Stimulated activated CD4-positive, alpha-beta T cell treated with anti-CD3 and anti-CD28 coated beads, TNF-alpha, amount 100 ng/mL, for 24 hours (primary cell): ENCODE results near the gene PSD4.

ENCODE experiments used
- DNase-seq, 3 experiments: peaks; one replicate each; pipeline ENCODE4 v3.0.0-alpha.2; 2020; ENCODE audit warnings: low read depth in 3 of 3

Gene PSD4

GRCh38 chr2:113173542-113174375 lies at the start of gene PSD4:
Gene PSD4, plus strand, starts transcription at chr2:113173971. Its CDS starts 8,486 bp downstream, at chr2:113182457.
- peak; percentile 72 to 90 (median 73) for DNase-seq

DNA sequence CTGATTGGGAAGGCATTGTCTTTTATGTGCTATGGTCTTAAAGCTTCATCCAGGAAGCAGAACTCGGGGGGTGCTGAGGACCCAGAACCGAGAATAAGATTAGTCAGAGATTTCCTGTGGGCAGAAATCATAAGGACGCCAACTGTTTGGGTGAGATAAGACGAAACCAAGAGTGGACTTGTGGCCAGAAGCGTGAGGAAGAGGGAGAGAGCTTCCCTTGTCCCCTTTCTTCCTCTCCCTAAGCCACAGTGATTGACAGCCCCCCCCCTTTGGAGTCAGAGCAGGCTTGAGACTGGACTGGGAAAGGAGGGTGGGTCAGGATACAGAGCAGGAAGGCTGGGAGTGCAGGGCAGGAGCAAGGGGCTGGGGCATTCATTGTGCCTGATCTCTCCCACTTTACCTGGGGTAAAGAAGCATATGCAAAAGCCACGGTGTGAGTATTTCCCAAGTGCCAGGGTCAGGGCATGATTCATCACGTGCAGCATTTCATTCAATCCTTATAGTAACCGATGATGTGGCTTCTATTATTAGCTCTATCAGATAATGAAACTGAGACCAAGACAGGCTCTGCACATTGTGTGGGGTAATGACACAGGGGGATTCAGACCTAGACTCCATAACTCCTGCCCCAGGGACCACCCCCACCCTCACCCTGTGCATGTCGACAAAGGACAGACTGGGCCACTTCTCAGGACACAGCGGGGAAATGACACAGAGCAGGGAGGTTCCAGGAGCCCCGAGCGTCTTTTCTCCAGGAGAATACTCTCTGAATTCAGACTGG lies 49.4 kb upstream of the PSD4 start:
- DNase-seq = no peak

GRCh38 chr2:113124984-113125855 lies 48.6 kb upstream of the PSD4 start:
- DNase-seq = no peak

DNA sequence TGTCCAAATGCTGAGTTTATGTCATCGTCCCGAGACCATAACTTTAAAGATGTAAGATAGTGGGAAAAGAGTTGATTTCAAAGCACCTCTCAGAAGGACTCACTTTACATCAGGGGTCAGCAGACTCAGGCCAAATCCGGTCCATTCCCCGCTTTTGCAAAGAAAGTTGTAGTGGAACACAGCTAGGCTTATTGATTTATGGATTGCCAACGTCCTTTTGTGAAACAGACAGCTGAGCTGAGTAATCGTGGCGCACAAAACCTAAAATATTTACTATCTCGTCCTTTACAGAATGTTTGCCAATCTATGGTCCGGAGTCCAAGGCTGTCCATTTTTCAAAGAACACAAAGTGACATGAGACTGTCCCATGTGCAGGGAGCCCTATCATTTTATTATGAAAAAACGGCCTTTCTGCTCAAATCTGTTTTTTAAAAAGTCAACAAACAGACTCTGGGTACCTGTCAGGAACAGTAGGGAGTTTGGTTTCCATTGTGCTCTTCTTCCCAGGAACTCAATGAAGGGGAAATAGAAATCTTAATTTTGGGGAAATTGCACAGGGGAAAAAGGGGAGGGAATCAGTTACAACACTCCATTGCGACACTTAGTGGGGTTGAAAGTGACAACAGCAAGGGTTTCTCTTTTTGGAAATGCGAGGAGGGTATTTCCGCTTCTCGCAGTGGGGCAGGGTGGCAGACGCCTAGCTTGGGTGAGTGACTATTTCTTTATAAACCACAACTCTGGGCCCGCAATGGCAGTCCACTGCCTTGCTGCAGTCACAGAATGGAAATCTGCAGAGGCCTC lies 46.7 kb upstream of the PSD4 start, which contains the start of gene IL1RN:
IL1RN (plus strand) TSS at position 754 of the 801 bp plus-strand sequence; CDS start at position 781, 27 bp downstream.
- DNase-seq = no peak

DNA sequence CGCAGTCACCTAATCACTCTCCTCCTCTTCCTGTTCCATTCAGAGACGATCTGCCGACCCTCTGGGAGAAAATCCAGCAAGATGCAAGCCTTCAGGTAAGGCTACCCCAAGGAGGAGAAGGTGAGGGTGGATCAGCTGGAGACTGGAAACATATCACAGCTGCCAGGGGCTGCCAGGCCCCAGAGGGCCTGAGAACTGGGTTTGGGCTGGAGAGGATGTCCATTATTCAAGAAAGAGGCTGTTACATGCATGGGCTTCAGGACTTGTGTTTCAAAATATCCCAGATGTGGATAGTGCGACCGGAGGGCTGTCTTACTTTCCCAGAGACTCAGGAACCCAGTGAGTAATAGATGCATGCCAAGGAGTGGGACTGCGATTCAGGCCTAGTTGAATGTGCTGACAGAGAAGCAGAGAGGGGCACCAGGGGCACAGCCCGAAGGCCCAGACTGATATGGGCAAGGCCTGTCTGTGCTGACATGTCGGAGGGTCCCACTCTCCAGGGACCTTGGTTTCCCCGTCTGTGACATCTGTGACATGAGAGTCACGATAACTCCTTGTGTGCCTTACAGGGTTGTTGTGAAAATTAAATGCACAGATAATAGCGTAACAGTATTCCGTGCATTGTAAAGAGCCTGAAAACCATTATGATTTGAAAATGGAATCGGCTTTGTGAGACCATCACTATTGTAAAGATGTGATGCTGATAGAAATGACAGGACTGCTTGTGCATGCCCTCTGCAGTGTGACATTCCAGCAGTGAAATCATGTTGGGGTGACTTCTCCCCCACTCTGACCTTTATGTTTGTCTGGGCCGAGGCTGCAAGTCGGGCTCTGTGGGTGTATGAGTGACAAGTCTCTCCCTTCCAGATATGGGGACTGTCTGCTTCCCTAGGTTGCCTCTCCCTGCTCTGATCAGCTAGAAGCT lies 45.9 kb upstream of the PSD4 start:
- DNase-seq = no peak

DNA sequence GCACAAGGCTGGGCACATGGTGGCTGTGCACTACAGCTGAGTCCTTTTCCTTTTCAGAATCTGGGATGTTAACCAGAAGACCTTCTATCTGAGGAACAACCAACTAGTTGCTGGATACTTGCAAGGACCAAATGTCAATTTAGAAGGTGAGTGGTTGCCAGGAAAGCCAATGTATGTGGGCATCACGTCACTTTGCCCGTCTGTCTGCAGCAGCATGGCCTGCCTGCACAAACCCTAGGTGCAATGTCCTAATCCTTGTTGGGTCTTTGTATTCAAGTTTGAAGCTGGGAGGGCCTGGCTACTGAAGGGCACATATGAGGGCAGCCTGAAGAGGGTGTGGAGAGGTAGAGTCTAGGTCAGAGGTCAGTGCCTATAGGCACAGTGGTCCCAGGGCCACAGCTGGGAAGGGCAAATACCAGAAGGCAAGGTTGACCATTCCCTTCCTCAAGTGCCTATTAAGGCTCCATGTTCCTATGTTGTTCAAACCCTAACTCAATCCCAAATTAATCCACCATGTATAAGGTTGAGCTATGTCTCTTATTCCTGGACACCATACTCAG lies 44.2 kb upstream of the PSD4 start:
- DNase-seq = no peak

DNA sequence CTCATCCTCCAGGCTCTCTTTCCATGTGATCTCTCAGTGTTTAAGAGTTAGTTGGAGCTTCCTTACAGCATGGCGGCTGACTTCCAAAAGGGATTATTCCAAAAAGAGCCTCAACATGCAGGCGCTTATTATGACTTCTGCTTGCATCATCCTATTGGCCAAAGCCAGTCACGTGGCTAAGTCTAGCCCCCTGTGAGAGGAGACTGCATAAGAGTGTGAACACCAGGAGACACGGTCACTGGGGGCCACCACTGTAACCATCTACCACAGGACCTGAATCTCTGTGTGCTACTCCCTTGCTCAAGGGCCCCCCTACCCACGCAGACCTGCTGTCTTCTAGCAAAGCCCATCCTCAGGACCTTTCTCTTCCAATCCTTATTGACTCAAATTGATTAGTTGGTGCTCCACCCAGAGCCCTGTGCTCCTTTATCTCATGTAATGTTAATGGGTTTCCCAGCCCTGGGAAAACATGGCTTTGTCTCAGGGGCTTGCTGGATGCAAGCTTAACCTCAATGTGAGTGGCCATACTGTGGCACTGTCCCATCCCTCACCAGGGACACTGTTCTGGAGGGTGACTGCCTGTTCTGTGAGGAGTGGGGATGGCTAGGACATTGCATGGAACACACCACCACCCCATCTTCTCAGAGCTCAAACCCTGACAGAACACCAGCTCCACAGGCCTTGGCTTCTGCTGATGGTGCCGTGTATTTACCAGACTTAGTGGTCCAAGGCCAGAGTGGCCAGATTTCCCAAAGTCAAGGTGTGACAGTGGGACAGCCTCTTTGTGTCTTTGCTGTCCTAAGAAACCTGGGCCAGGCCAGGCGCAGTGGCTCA lies 42.2 kb upstream of the PSD4 start:
- no peak for DNase-seq

DNA sequence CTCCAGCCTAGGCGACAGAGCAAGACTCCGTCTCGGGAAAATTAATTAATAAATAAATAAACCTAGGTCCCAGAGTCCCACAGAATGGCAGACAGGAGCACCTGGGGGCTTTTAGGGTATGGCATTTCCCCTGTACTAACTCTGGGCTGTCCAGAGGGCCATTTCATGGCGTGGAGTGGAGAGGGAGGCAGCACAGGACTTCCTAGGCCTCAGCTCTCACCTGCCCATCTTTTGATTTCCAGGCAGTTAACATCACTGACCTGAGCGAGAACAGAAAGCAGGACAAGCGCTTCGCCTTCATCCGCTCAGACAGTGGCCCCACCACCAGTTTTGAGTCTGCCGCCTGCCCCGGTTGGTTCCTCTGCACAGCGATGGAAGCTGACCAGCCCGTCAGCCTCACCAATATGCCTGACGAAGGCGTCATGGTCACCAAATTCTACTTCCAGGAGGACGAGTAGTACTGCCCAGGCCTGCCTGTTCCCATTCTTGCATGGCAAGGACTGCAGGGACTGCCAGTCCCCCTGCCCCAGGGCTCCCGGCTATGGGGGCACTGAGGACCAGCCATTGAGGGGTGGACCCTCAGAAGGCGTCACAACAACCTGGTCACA lies 41.3 kb upstream of the PSD4 start:
- no peak for DNase-seq

- DNase-seq = no peak
Measured at GRCh38 chr2:113133704-113134598, 39.8 kb upstream of the PSD4 start.

- DNase-seq = no peak
Measured at GRCh38 chr2:113134717-113135116, 39.1 kb upstream of the PSD4 start.

DNA sequence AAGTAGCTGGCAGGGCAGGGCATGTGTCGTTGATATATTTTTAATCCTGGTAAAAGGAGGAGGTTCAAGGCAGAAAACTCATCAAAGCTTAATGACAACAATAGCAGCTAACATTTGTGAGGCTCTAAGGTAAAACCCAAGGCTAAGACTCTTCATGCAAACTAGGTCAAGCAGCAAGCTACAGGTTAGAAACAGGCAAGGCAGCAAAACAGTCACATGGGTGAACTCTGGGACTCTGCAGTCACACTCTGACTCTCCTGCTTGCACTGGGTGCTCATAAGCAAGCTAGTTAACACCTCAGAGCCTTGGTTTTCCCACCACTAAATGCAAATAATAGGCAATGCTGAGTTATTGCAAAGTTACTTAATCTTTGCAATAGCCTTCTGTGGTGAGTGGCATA lies 38.5 kb upstream of the PSD4 start:
- DNase-seq = no peak

- DNase-seq = no peak
Measured at GRCh38 chr2:113136828-113137775, 36.7 kb upstream of the PSD4 start.

GRCh38 chr2:113137827-113138226 lies 35.9 kb upstream of the PSD4 start:
- DNase-seq = no peak

- peak in 1 of 3 experiments; percentile 59 for DNase-seq
Measured at GRCh38 chr2:113138428-113139322, 35.1 kb upstream of the PSD4 start.

- no peak for DNase-seq
Measured at GRCh38 chr2:113141451-113141850, 32.3 kb upstream of the PSD4 start.
